Uterus (tissue), 2 donors: ENCODE data around the gene SLC22A5.

Experiments
- CTCF ChIP-seq, 4 experiments: fragments of 200-600 bp in 2 of 4; fragments of 450-650 bp in 2 of 4; sonication (generic) in 2 of 4; IDR thresholded peaks; one replicate each; pipeline ENCODE4 v1.5.1; 2016 to 2019; ENCODE audit warnings: antibody characterized with exemption in 4 of 4, mild to moderate bottlenecking in 2 of 4, moderate library complexity in 1 of 4
- POLR2A ChIP-seq, 2 donors: fragments of 450-650 bp; IDR thresholded peaks; one replicate each; pipeline ENCODE4 v1.6.1; 2016; ENCODE audit warnings: antibody characterized with exemption in 2 of 2, mild to moderate bottlenecking in 1 of 2, moderate library complexity in 1 of 2

- TF ChIP-seq POLR2A (IDR thresholded peaks at IDR 0.05) (no peak), CTCF (IDR thresholded peaks at IDR 0.05) (no peak)
Observed at GRCh38 chr5:132372127-132372526, 2.6 kb downstream of the SLC22A5 start.
